ENCODE results near the gene USP3.

The USP3 gene

DNA sequence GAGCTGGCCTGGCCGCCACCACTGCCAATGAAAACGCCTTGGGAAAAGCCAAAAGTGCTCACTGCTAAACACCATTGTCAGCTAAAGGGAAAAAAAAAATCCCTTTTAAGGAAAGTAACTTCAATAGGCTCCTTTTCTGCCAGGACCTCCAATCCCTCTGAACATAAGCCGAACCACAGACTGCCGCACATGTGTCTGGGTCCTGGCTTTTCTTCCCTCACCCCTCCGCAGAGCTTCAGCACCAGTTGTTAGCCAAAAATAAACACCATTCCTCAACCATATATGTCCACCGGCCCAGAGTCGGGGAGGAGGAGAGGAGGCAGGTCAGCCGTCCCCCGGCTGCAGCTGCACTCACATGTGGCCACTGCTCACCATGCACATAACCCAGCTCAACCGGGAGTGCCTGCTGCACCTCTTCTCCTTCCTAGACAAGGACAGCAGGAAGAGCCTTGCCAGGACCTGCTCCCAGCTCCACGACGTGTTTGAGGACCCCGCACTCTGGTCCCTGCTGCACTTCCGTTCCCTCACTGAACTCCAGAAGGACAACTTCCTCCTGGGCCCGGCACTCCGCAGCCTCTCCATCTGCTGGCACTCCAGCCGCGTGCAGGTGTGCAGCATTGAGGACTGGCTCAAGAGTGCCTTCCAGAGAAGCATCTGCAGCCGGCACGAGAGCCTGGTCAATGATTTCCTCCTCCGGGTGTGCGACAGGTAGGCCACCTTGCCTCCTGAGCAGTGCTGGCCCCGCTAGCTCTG lies 92.8 kb downstream of the USP3 start, which contains the start of gene FBXL22:
Gene FBXL22 (plus strand): TSS at position 350 of the 753 bp plus-strand sequence. CDS start 6 bp downstream, at position 356.
- H3K4me3 ChIP-seq (ENCODE audit: low read depth in 1 of 5, low read length in 5 of 5), result peak within 1 kb of the TSS in 3 of 5 donors; percentile 13 to 49 (median 34)
- no peaks in the 10 kb centered on the region for H3K9me3 ChIP-seq (ENCODE audit: control insufficient read depth in 5 of 5, low read length in 5 of 5)
- H3K27me3 ChIP-seq (ENCODE audit: control insufficient read depth in 5 of 5, insufficient read depth in 4 of 5, low read length in 5 of 5), result no peaks in the 10 kb centered on the region
- peaks cover 0 to 23% (median 13%) of the 10 kb centered on the region in 5 donors for H3K36me3 ChIP-seq (ENCODE audit: control insufficient read depth in 5 of 5, insufficient read depth in 5 of 5, low read length in 5 of 5)
- H3K27ac ChIP-seq (ENCODE audit: low read depth, low read length), result no peak within 1 kb of the TSS
- H3K4me1 ChIP-seq (ENCODE audit: control insufficient read depth in 5 of 5, insufficient read depth in 5 of 5, low read length in 5 of 5), result peaks cover 8 to 54% (median 47%) of the 10 kb centered on the region in 5 donors
- H3K9ac ChIP-seq (ENCODE audit: low read length in 5 of 5), result peak within 1 kb of the TSS in 1 of 5 donors; percentile 31

DNA sequence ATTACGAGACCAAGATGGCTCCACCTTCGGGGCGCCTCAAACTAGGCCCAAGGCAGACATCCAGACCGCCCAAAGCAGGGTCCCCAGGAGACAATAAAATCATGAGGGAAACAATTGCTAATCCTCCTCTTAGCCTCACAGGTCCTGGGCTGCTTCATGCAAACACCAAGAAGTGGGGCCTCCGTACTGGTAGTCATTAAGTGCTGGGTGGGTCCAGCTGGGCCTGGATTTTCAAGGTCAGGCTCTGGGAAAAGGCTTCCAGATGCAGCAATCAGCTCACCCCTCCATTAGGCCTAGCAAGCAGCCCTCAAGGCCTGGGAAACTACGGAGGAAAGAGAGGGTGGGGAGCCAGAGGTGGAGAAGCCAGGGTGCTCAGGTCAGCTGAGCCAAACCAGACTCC lies 93.4 kb downstream of the USP3 start:
- no peak overlapping the region for H3K27ac ChIP-seq (ENCODE audit: low read depth, low read length)
- peaks cover 8 to 56% (median 51%) of the 10 kb centered on the region in 5 donors for H3K4me1 ChIP-seq (ENCODE audit: control insufficient read depth in 5 of 5, insufficient read depth in 5 of 5, low read length in 5 of 5)
- H3K9ac ChIP-seq (ENCODE audit: low read length in 5 of 5), result no peak overlapping the region
- peaks cover 0 to 19% (median 12%) of the 10 kb centered on the region in 5 donors for H3K36me3 ChIP-seq (ENCODE audit: control insufficient read depth in 5 of 5, insufficient read depth in 5 of 5, low read length in 5 of 5)
- H3K9me3 ChIP-seq (ENCODE audit: control insufficient read depth in 5 of 5, low read length in 5 of 5), result no peaks in the 10 kb centered on the region
- no peaks in the 10 kb centered on the region for H3K27me3 ChIP-seq (ENCODE audit: control insufficient read depth in 5 of 5, insufficient read depth in 4 of 5, low read length in 5 of 5)
- no peak overlapping the region for H3K4me3 ChIP-seq (ENCODE audit: low read depth in 1 of 5, low read length in 5 of 5)

DNA sequence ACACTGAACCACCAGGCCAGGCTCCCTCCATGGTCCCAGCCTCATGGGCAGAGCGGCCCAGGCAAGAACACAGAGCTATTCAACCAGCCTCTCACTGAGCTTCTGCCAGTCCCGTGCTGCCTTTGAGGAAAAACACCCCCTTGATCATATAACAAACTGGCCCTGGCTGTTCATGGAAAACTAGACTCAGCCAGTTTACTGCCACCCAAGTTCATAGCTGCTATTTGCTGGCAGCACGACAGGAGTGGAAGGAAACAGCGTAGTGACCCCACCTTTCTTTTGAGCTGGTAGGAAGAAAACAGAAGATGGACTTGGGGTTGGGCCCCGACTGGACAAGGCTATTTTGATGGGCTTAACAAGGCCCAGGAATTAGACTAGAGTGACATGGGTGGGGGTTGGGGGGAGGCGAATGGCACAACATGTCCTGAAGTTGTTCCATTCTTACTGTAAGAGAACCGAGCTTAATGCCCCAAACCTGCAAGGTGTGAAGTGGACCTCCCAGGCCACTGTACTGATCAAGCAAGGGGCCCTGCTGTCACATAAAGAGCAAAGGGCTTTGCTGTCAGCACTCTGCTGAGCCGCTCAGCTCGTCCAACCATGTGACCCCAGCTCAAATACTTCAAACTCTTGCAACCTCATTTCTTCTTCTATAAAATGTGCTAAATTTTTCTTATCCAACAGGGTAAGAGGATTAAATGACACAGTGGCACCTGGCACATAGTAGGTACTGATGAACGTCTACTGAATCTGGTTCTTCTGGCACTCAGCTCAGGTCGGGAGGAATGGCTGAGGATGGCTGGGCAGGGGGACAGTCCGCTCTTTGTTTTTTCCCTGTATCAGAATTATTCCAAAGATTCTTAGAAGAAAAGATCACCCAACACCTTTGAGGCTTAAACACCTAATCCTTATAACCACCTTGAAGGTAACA lies 94.3 kb downstream of the USP3 start:
- H3K27me3 ChIP-seq (ENCODE audit: control insufficient read depth in 5 of 5, insufficient read depth in 4 of 5, low read length in 5 of 5), result no peaks in the 10 kb centered on the region
- no peak overlapping the region for H3K9ac ChIP-seq (ENCODE audit: low read length in 5 of 5)
- no peaks in the 10 kb centered on the region for H3K9me3 ChIP-seq (ENCODE audit: control insufficient read depth in 5 of 5, low read length in 5 of 5)
- peaks cover 0 to 10% (median 6%) of the 10 kb centered on the region in 5 donors for H3K36me3 ChIP-seq (ENCODE audit: control insufficient read depth in 5 of 5, insufficient read depth in 5 of 5, low read length in 5 of 5)
- peak overlapping the region; percentile 79 for H3K27ac ChIP-seq (ENCODE audit: low read depth, low read length)
- peak overlapping the region in 1 of 5 donors; percentile 87 for H3K4me3 ChIP-seq (ENCODE audit: low read depth in 1 of 5, low read length in 5 of 5)
- peaks cover 8 to 57% (median 54%) of the 10 kb centered on the region in 5 donors for H3K4me1 ChIP-seq (ENCODE audit: control insufficient read depth in 5 of 5, insufficient read depth in 5 of 5, low read length in 5 of 5)

DNA sequence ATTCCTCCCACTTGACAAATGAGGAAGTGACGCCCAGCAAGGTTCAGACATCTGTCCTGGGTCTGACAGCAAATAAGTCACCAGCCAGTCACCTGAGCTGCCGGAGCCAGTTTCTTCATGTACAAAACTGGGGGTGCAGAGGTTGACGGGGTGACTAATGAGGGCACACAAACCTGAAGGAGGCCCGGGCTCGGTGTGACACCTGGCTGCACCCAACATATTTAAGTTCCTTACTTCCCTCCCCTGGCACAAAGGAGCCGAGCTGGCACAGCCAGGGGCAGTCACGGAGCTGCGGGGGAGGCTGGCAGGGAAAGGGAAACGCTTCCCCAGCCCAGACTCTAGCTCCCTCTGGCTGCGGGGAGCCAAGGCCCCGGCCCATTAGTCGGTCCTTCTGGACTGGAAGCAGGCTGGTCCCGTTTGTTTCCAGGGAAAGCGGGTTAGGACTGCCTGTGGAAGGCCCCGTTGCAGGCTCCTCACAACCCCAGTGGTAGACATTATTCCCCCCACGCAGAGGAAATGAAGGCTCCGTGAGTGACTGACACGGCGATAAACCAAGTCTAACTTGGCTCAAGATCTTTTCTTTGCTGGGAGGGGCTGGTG lies 95.1 kb downstream of the USP3 start:
- peaks cover 8 to 57% (median 54%) of the 10 kb centered on the region in 5 donors for H3K4me1 ChIP-seq (ENCODE audit: control insufficient read depth in 5 of 5, insufficient read depth in 5 of 5, low read length in 5 of 5)
- H3K27me3 ChIP-seq (ENCODE audit: control insufficient read depth in 5 of 5, insufficient read depth in 4 of 5, low read length in 5 of 5), result no peaks in the 10 kb centered on the region
- H3K4me3 ChIP-seq (ENCODE audit: low read depth in 1 of 5, low read length in 5 of 5), result peak overlapping the region; percentile 67 to 94 (median 91)
- peak overlapping the region in 3 of 5 donors; percentile 8 to 79 (median 52) for H3K9ac ChIP-seq (ENCODE audit: low read length in 5 of 5)
- no peaks in the 10 kb centered on the region for H3K9me3 ChIP-seq (ENCODE audit: control insufficient read depth in 5 of 5, low read length in 5 of 5)
- H3K36me3 ChIP-seq (ENCODE audit: control insufficient read depth in 5 of 5, insufficient read depth in 5 of 5, low read length in 5 of 5), result peaks cover 0 to 6% (median 0%) of the 10 kb centered on the region in 5 donors
- H3K27ac ChIP-seq (ENCODE audit: low read depth, low read length), result peak overlapping the region; percentile 79

DNA sequence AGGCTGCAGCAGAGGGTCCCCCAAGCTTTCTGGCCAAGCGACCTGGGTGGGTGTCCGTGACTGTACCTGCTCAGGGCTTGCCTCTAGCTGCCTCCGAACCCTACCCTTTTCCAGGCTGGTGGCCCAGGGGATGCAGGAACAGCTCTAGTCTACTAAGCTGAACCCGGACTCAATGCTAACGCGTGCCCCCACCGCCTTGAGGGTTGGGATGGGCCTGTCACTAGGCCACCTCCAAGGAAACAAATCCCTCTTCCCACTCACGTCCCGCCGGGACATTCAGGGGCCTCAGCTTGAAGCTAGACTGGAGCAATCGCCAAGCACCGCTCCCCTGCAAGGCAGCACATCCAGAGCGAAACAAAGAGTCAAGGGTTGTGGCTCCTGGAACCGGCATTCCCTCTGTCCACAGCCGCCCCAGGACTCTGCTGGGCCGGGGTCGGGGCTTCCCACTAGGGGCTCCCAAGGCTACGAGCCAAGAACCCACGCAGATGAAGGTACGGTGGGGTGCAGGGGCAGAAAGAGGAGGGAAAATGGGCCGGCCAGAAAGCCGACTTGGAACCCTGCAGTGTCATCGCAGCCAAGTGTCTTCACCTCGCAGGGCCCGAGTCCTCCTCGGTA lies 95.7 kb downstream of the USP3 start:
- H3K27ac ChIP-seq (ENCODE audit: low read depth, low read length), result peak overlapping the region; percentile 79
- peak overlapping the region in 4 of 5 donors; percentile 8 to 79 (median 42) for H3K9ac ChIP-seq (ENCODE audit: low read length in 5 of 5)
- peak overlapping the region; percentile 67 to 94 (median 91) for H3K4me3 ChIP-seq (ENCODE audit: low read depth in 1 of 5, low read length in 5 of 5)
- peaks cover 8 to 59% (median 56%) of the 10 kb centered on the region in 5 donors for H3K4me1 ChIP-seq (ENCODE audit: control insufficient read depth in 5 of 5, insufficient read depth in 5 of 5, low read length in 5 of 5)
- no peaks in the 10 kb centered on the region for H3K27me3 ChIP-seq (ENCODE audit: control insufficient read depth in 5 of 5, insufficient read depth in 4 of 5, low read length in 5 of 5)
- no peaks in the 10 kb centered on the region for H3K9me3 ChIP-seq (ENCODE audit: control insufficient read depth in 5 of 5, low read length in 5 of 5)
- peaks cover 0 to 2% (median 0%) of the 10 kb centered on the region in 5 donors for H3K36me3 ChIP-seq (ENCODE audit: control insufficient read depth in 5 of 5, insufficient read depth in 5 of 5, low read length in 5 of 5)

DNA sequence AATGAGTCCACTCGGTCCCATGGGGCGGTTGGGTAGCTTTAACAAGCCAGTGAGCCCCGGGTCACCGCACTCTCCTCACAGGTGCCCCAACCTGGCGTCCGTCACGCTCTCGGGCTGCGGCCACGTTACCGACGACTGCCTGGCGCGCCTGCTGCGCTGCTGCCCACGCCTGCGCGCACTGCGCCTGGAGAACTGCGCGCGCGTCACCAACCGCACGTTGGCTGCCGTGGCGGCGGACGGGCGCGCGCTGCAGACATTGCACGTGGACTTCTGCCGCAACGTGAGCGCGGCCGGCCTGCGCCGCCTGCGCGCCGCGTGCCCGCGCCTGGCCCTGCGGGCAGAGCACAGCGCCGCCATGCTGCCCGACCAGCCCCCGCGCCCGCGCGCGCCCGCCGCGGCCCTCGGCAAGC lies 96.2 kb downstream of the USP3 start:
- H3K36me3 ChIP-seq (ENCODE audit: control insufficient read depth in 5 of 5, insufficient read depth in 5 of 5, low read length in 5 of 5), result no peaks in the 10 kb centered on the region
- peak overlapping the region; percentile 79 for H3K27ac ChIP-seq (ENCODE audit: low read depth, low read length)
- peak overlapping the region in 3 of 5 donors; percentile 33 to 79 (median 68) for H3K9ac ChIP-seq (ENCODE audit: low read length in 5 of 5)
- no peaks in the 10 kb centered on the region for H3K9me3 ChIP-seq (ENCODE audit: control insufficient read depth in 5 of 5, low read length in 5 of 5)
- H3K4me1 ChIP-seq (ENCODE audit: control insufficient read depth in 5 of 5, insufficient read depth in 5 of 5, low read length in 5 of 5), result peaks cover 9 to 64% (median 59%) of the 10 kb centered on the region in 5 donors
- H3K4me3 ChIP-seq (ENCODE audit: low read depth in 1 of 5, low read length in 5 of 5), result peak overlapping the region; percentile 67 to 94 (median 91)
- no peaks in the 10 kb centered on the region for H3K27me3 ChIP-seq (ENCODE audit: control insufficient read depth in 5 of 5, insufficient read depth in 4 of 5, low read length in 5 of 5)

DNA sequence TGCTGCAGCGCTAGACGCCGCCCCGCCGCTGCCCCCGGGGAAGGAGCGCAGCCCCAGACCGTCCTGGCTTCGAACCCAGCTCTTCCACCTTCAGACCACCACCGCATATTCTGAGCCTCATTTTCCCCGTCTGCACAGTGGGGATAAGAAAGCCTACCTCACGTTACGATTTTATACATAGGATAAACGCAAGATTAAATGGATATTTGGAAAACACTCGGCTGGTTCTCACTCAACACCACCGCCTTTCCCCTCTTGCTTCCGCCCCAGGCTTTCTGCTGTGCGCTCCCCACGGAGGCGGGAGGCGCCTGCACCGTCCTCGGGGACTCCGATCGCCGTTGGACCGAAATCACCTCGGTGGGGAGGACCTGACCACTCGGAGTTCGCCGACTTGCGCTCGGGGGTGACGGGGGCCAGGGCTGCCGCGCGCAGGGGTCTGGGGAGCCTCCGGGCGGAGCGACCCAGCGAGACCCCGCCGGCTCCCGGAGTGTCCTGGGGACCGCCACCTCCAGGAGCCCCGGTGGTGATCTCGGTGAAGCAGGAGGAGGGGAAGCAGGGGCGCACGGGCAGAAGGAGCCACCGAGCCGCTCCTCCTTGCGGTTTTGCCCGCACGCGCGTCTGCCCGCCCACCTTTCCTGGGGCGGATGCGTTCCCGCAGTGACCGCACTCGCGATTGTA lies 96.8 kb downstream of the USP3 start:
- Histone ChIP-seq H3K9me3 (ENCODE audit: control insufficient read depth in 5 of 5, low read length in 5 of 5) (no peaks in the 10 kb centered on the region), H3K36me3 (ENCODE audit: control insufficient read depth in 5 of 5, insufficient read depth in 5 of 5, low read length in 5 of 5) (no peaks in the 10 kb centered on the region), H3K27ac (ENCODE audit: low read depth, low read length) (peak overlapping the region; percentile 77), H3K4me3 (ENCODE audit: low read depth in 1 of 5, low read length in 5 of 5) (peak overlapping the region; percentile 67 to 94 (median 87)), H3K4me1 (ENCODE audit: control insufficient read depth in 5 of 5, insufficient read depth in 5 of 5, low read length in 5 of 5) (peaks cover 14 to 70% (median 64%) of the 10 kb centered on the region in 5 donors), H3K27me3 (ENCODE audit: control insufficient read depth in 5 of 5, insufficient read depth in 4 of 5, low read length in 5 of 5) (no peaks in the 10 kb centered on the region), H3K9ac (ENCODE audit: low read length in 5 of 5) (peak overlapping the region; percentile 28 to 83 (median 68))

DNA sequence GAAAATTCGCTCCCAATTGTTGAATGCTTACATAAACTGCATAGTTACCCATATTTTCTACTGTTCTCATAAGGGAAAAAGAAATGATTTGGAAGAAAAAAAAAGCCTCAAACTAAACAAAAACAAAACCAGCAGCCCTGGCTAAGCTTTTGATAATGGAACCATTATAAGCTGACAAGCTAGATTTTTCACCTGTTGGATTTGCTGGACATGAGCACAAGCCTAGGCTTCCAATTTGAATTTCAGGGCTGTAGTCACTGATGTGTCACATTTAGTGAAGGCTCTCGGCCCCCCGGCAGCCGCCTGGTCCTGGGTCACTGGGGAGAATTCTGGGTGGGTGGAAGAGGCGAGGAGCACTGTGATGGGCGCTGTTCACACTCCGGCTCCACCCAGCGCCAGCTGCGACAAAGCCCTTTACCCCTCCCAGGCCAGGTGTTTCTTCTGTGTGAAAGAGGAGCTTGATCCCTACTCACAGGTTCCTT lies 97.4 kb downstream of the USP3 start:
- peak overlapping the region; percentile 7 for H3K27ac ChIP-seq (ENCODE audit: low read depth, low read length)
- peaks cover 14 to 71% (median 67%) of the 10 kb centered on the region in 5 donors for H3K4me1 ChIP-seq (ENCODE audit: control insufficient read depth in 5 of 5, insufficient read depth in 5 of 5, low read length in 5 of 5)
- H3K27me3 ChIP-seq (ENCODE audit: control insufficient read depth in 5 of 5, insufficient read depth in 4 of 5, low read length in 5 of 5), result no peaks in the 10 kb centered on the region
- H3K36me3 ChIP-seq (ENCODE audit: control insufficient read depth in 5 of 5, insufficient read depth in 5 of 5, low read length in 5 of 5), result peaks cover 0 to 4% (median 0%) of the 10 kb centered on the region in 5 donors
- peak overlapping the region in 4 of 5 donors; percentile 28 to 83 (median 72) for H3K9ac ChIP-seq (ENCODE audit: low read length in 5 of 5)
- no peaks in the 10 kb centered on the region for H3K9me3 ChIP-seq (ENCODE audit: control insufficient read depth in 5 of 5, low read length in 5 of 5)
- peak overlapping the region; percentile 31 to 94 (median 87) for H3K4me3 ChIP-seq (ENCODE audit: low read depth in 1 of 5, low read length in 5 of 5)

Measured in subcutaneous abdominal adipose tissue (tissue), 5 donors.